GM18873 (cell line): ENCODE measurements around the gene BRD4.
"Not testable (repeated sequence)": the region's sequence is repeated elsewhere in the genome, so short reads cannot be mapped to it uniquely, and the experiment has no call there.

Experiments
- ATAC-seq: cut with Tn5 transposase; IDR thresholded peaks from one replicate; pipeline ENCODE4 v1.9.1; 2021; ENCODE audit warnings: mild to moderate bottlenecking, moderate library complexity, moderate number of reproducible peaks; ENCODE audit not compliant: unreplicated experiment, low FRiP score

The BRD4 gene

DNA sequence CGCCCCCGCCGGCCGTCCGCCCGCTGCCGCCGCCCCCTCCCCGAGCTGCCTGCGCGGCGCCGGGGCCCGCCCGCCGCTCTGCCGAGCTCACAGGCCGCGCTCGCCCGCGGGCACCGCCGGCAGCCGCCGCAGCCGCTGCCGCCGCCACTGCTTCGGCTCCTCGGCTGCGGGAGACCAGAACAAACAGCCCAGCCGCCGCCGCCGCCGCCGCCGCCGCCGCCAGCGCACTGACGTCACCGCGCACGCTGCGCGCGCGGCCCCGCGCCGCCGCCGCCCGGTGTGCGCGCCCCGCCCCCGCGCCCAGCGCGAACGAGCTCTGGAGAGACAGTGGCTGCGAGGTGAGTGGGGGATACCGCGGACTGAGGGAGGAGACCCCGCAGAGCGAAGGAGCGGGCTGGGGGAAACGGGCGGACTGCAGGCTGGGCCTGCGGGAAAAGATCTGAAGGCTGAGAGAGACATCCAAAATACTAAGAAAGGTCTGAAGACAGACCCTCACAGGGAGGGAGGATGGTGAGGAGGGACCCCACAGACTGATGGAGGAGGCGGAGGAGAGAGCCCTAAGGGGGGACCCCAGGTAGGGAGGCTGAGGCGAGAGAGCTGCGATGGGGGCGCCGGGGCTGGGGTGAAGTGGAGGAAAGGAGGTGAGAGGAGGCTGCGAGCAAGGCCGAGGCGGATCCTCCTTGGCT is at the start of gene BRD4:
TSS of gene BRD4 (minus strand) at position 229 of the 686 bp plus-strand sequence. CDS start 59,440 bp downstream, outside the sequence.
- no peak for ATAC-seq

DNA sequence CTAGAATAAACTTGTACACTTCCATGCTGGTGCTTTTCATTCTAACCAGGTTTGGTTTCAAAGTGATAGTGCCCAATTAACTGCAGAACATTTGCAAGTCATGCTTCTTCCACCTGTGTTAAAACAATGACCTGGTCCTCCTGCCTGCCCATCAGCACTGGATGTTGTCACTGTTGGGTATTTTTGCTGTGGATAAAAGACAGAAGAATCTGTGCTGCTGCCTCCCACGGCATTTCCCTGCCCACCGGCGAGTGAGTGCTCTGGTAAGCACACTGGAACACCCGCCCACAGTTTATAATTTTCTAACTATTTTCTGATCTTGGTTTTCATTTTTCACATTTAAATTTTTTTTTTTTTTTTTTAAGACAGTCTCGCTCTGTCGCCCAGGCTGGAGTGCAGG is 49.5 kb upstream of the BRD4 start:
- ATAC-seq, result no peak

- no peak for ATAC-seq
Observed at GRCh38 chr19:15381429-15381828, 49.1 kb upstream of the BRD4 start.

GRCh38 chr19:15379999-15380647 is 47.8 kb upstream of the BRD4 start:
- ATAC-seq, result peak; percentile 23

- peak; percentile 85 for ATAC-seq
Observed at GRCh38 chr19:15379083-15379998, 47.0 kb upstream of the BRD4 start, which contains the start of gene AKAP8. Gene AKAP8 (minus strand): TSS chr19:15379787. CDS start chr19:15379731, 56 bp downstream.

DNA sequence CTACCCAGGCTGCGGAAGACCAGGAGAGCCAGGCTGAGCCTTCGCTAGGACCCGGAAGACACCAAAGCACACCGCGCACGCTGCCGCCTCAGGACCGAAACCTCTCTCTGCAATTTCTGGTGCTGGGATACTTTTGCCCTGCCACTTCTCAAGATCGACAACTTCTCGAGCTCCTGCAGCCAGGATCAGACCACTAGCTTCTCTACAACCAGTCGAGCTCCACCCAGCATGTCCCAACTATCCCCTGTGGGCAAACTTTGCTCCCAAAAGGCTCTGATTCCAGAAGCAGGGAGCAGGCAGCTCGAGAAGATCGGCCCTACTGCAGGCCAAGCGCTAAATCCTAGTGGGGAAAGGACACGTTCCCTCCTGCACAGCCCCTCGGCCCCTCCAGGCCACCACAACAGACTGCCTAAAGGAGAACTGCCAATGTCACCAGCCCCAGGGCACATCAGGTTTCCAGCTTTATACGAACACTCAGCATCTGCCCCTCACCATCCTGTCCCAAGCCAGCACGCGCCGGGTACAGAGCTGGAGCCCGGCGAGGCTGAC is 46.3 kb upstream of the BRD4 start:
- no peak for ATAC-seq

- no peak for ATAC-seq
Observed at GRCh38 chr19:15374796-15375440, 42.6 kb upstream of the BRD4 start.

DNA sequence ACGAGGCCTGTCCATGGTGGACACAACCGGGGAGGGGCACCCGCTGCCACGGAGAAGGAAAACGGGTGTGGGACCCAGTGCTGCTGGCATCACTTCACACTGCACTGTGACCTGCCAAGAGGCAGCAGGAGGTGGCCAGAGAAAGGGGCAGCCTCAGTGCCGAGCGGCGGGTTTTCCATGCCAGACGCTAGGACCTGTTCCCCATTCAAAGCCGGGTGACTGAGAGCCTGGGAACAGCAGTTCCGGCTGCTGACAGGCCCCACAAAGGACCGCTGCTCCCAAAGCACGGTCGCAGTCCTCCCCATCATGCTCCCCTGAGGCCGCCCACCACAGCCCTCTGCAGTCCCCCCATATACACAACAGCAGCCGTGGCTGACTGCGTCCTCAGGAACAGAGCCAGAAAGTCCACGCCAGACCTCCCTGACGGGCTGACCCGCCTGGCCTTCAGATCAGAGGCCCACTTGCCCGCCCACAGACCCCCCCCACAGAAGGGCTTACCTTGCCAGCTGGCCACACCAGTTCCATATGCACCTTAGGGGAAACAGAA is 41.8 kb upstream of the BRD4 start:
- no peak for ATAC-seq

DNA sequence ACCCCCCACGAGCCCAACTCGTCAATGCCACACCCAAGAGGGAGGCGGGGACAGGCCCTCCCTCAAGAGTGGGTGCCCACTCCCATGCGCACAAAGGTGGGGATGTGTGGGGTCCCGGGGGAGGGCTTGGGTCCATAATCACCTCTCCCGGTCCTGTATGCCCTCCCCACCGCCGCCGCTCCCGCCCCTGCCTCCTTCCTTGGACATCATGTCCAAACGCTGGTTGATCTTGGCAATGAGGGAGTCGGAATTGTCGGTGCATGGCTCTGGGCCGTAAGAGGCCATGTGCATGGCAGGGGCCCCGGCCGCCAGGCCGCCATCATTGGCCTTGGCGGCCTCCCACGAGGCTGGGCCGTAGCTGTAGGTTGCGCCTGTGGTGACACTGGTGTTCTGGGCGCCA is 41.3 kb upstream of the BRD4 start:
- ATAC-seq, result no peak

DNA sequence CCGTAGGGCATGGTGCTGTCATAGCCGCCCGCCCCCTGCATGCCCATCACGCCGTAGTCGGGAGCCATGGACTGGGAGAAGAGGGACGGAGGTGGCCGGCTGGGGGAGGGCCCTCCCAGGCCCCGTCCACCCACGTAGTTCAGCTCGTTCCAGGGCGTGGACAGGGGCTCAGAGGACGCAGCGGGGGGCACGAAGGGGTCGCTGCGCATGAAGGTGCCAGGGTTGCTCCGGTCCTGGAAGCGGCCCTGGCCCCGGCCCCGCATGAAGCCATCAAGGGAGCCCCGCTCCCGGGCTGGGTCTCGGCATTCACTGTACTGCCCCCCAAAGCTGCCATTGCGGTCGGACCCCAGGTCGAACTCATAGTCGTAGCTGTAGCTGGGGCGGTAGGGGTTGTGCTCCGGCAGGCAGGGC is 40.6 kb upstream of the BRD4 start:
- no peak for ATAC-seq

GRCh38 chr19:15372470-15372869 is 40.1 kb upstream of the BRD4 start:
- no peak for ATAC-seq

DNA sequence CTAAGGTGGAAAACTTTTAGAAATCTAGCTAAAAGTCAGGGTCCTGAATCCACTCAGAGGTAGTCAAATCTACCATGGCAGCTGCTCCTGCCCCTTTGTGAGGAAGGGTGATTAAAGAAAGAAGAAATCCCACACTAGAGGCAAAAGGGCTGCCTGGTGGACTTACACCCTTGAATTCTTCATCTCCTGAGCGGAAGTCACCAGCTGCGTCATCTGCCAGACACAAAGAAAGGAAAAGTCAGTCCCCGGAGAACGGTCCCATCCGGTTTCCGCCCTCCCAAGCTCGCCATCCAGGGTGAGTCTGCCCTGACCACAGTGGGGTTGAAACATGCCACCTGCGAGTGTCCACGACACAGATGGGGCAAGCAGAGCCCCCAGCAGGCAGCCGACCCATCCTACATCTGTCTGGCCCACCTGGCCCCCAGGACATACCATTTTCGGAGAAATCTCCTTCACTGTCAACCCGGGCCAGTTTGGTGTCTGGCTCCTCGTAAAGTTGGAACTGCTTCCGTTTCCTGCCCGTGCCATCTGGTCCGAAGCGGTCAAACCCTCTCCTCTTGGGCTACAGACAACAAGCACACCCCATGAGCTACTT is 39.5 kb upstream of the BRD4 start:
- ATAC-seq, result no peak

DNA sequence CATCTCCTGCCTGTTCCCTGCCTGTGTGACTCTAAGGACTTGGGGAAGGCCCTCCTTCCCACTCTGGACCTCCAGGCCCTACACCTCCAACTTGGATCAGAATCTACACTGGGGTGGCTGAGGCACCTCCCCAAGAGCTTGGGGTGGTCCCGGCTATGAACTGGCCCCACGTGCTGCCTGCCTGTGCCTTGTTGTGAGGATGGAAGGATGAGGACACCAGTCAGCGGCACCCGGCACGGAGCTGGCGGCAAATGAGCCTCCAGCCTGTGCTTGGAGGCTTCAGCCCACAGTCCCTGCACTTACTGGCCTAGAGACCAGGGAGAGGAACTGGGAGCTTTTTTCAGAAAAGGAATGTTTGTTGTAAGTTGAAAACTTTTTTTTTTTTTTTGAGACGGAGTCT is 38.8 kb upstream of the BRD4 start:
- ATAC-seq, result no peak

GRCh38 chr19:15369594-15369891 is 37.2 kb upstream of the BRD4 start:
- no peak for ATAC-seq

- ATAC-seq, result no peak
Observed at GRCh38 chr19:15368798-15369593, 36.7 kb upstream of the BRD4 start.

DNA sequence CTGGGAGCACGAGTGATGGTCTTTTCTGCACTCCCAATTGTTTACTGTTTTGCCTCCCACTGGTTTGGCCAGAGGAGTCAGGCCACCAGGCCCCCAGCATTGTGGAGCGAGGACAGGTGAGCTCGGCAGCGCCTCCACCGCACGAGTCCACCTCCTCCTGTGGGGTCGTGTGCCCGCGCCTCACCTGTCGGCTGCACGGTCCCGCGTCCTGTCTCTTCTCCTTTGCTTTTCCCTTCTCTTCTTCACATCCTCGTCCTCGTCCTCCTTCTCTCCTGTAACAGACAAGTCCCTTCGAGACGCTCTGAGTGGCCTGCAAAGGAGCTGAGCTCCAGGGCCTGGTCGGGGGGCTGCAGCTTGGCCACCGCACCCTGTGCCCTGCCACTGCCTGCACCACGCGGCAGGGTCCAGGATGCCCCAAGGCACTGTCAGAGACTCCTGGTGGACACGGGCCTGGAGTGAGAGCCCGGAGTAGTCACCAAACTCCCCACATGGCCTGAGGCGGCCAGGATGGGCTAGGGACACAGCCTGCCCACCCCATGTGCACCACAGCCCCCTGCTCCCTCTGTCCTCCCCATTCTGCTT is 35.8 kb upstream of the BRD4 start:
- ATAC-seq, result no peak

DNA sequence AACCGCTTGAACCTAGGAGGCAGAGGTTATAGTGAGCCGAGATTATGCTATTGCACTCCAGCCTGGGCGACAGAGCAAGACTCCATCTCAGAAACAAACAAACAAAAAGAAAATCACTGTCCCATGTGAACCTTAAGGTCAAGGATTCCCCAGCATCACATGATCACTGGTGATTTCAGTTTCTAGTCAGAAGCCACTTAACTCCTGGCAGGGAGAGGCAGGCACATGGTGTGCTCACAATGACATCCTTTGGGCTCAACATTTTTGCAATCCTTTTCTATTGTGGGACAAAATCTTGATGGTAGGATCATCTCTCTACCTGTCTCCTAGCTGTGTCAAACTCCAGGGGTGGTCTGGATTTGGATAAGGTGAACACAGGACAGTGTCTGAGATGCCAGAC is 35.1 kb upstream of the BRD4 start:
- no peak for ATAC-seq

GRCh38 chr19:15365264-15365663 is 32.9 kb upstream of the BRD4 start:
- no peak for ATAC-seq

DNA sequence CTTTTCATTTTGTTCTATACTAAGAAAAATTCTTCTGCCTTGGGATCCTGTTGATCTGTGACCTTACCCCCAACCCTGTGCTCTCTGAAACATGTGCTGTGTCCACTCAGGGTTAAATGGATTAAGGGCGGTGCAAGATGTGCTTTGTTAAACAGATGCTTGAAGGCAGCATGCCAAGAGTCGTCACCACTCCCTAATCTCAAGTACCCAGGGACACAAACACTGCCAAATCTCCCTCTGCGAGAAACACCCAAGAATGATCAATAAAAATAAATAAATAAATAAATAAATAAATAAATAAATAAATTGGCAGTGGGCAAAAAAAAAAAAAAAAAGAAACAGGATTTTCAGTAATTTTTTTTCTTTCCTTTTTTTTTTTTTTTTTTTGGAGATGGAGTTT is 31.5 kb upstream of the BRD4 start:
- ATAC-seq, result not testable (repeated sequence)
